GM20000 (cell line): Measurements from ENCODE around the gene NFATC4.

Experiments used
- DNase-seq: peaks from one replicate; pipeline ENCODE4 v3.0.0; 2012; ENCODE audit warnings: low spot score
- CTCF ChIP-seq: IDR thresholded peaks from 2 replicates; pipeline ENCODE4 v1.5.1; 2012; ENCODE audit warnings: mild to moderate bottlenecking, control low read depth; ENCODE audit errors: extremely low read depth, missing control alignments

The NFATC4 gene

GRCh38 chr14:24340606-24341005 is 27.4 kb upstream of the NFATC4 start:
- no peak for DNase-seq
- TF ChIP-seq CTCF: no peak

DNA sequence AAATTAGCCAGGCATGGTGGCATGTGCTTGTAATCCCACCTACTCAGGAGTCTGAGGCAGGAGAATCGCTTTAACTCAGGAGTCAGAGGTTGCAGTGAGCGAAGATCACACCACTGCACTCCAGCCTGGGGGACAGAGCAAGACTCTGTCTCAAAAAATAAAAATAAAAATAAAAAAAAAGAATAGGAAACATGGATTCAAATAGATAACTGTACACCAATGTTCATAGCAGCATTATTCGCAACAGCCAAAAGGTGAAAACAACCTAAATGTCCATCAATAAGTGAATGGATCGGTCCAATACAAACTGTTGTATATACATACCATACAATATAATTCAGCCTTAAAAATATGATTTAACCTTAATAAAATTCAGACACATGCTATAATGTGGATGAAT is 25.1 kb upstream of the NFATC4 start:
- DNase-seq: no peak
- TF ChIP-seq CTCF: no peak

GRCh38 chr14:24343795-24344660 is 24.0 kb upstream of the NFATC4 start:
- no peak for TF ChIP-seq CTCF
- DNase-seq: peak; percentile 7

DNA sequence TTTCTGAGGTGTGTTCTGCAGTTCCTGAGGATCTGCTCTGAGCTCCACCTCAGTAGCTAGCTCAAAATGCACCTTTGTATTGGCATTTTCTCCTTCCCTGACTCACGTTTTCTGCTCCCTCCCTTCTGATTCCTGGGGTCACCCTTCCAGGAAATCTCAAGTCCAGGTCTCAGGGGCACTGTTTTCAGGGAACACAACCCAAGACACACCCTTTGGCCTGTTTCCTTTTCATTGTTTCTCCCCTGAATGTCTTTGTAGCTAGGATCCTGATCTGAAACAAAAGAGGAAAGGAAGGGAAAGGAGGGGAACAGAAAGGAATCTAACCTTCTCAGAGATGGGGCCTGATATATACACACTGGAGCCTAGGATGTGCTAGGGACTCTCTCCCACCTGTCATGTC is 20.9 kb upstream of the NFATC4 start:
- no peak for DNase-seq
- TF ChIP-seq CTCF: no peak

GRCh38 chr14:24348186-24348585 is 19.8 kb upstream of the NFATC4 start:
- no peak for DNase-seq
- no peak for TF ChIP-seq CTCF

- no peak for DNase-seq
- TF ChIP-seq CTCF: no peak
Measured at GRCh38 chr14:24349742-24350141, 18.2 kb upstream of the NFATC4 start.

- TF ChIP-seq CTCF: no peak
- DNase-seq: no peak
Measured at GRCh38 chr14:24351517-24351916, 16.5 kb upstream of the NFATC4 start.
